Vagina (tissue), 2 donors: ENCODE data around the gene REPS1.

Experiments used
- POLR2A ChIP-seq, 2 donors: fragments of 450-650 bp; IDR thresholded peaks; one replicate each; pipeline ENCODE4 v1.6.1; 2017; ENCODE audit warnings: antibody characterized with exemption in 2 of 2, mild to moderate bottlenecking in 2 of 2, moderate library complexity in 2 of 2
- POLR2AphosphoS5 ChIP-seq, 2 donors: sonication (generic); formaldehyde crosslinking; IDR thresholded peaks; one replicate each; pipeline ENCODE4 v1.9.0; 2017; ENCODE audit warnings: antibody characterized with exemption in 2 of 2, mild to moderate bottlenecking in 2 of 2, low read depth in 1 of 2; ENCODE audit not compliant: insufficient read depth in 1 of 2
- TF ChIP-seq, protein P1 (sequence below), 3 experiments: fragments of 450-650 bp in 2 of 3; fragments of 200-600 bp in 1 of 3; sonication (generic) in 1 of 3; IDR thresholded peaks; one replicate each; pipeline ENCODE4 v1.5.1; 2017 to 2019; ENCODE audit warnings: antibody characterized with exemption in 3 of 3, mild to moderate bottlenecking in 2 of 3, moderate library complexity in 2 of 3

DNA sequence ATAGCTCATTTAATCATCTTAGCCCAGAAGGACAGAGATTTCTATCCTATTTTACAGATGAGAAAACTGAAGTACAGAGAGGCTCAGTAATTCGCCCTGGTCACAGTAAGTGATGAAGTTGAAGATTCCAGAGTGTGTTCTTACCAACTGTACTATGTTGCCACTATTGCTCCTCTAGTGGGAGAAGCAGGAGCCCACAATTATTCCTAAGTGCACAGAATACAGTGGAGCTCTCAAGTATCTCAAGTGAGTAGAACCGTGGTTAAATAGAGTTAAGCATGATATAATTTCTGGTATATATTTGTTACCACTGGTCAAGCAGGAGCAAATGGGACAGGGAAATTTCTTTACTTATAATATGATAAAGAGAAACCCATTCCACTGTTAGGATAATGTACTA is 22.1 kb downstream of the REPS1 start:
- TF ChIP-seq, protein P1, sequence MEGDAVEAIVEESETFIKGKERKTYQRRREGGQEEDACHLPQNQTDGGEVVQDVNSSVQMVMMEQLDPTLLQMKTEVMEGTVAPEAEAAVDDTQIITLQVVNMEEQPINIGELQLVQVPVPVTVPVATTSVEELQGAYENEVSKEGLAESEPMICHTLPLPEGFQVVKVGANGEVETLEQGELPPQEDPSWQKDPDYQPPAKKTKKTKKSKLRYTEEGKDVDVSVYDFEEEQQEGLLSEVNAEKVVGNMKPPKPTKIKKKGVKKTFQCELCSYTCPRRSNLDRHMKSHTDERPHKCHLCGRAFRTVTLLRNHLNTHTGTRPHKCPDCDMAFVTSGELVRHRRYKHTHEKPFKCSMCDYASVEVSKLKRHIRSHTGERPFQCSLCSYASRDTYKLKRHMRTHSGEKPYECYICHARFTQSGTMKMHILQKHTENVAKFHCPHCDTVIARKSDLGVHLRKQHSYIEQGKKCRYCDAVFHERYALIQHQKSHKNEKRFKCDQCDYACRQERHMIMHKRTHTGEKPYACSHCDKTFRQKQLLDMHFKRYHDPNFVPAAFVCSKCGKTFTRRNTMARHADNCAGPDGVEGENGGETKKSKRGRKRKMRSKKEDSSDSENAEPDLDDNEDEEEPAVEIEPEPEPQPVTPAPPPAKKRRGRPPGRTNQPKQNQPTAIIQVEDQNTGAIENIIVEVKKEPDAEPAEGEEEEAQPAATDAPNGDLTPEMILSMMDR (IDR thresholded peaks at IDR 0.05) = no peak
- TF ChIP-seq POLR2A (IDR thresholded peaks at IDR 0.05) = no peak
- TF ChIP-seq POLR2AphosphoS5 (IDR thresholded peaks at IDR 0.05; ENCODE audit: insufficient read depth in 1 of 2, low read depth in 1 of 2) = no peak
